ENCODE data around the gene DISP3.

DNA sequence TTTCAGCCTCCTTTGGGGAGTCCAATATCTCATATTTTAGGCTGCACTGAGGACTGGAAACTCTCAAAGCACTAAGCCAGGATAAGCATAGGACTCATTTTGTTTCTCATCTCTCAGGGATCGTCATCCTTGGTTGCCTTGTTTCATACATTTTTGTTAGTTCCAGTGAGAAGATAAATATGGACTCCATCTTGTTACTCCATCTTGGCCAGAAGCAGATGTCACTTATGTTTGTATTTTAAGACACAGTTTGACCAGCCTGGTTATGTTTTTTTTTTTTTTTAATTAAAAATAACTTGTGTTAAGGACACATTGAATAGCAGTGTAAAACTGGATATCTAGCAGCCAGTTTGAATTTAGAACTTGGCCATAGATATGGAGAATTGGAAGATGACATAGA is 34.7 kb downstream of the DISP3 start:
- TF ChIP-seq, protein P1, sequence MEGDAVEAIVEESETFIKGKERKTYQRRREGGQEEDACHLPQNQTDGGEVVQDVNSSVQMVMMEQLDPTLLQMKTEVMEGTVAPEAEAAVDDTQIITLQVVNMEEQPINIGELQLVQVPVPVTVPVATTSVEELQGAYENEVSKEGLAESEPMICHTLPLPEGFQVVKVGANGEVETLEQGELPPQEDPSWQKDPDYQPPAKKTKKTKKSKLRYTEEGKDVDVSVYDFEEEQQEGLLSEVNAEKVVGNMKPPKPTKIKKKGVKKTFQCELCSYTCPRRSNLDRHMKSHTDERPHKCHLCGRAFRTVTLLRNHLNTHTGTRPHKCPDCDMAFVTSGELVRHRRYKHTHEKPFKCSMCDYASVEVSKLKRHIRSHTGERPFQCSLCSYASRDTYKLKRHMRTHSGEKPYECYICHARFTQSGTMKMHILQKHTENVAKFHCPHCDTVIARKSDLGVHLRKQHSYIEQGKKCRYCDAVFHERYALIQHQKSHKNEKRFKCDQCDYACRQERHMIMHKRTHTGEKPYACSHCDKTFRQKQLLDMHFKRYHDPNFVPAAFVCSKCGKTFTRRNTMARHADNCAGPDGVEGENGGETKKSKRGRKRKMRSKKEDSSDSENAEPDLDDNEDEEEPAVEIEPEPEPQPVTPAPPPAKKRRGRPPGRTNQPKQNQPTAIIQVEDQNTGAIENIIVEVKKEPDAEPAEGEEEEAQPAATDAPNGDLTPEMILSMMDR (conservative IDR thresholded peaks at IDR 0.05; ENCODE audit: low read length) = no peak
- no peak for TF ChIP-seq EZH2phosphoT487 (IDR thresholded peaks at IDR 0.05; ENCODE audit: borderline replicate concordance, low read depth, low read length)
